ENCODE results near the gene TPK1. TPM values are rescaled to one million over a fixed set of nuclear protein-coding genes. Genes with fewer than 3 reads are reported as not detected.

TPK1 gene
- total and polyA plus RNA-seq, 5 donors: 5.5 to 8.8 (median 7.5) TPM

DNA sequence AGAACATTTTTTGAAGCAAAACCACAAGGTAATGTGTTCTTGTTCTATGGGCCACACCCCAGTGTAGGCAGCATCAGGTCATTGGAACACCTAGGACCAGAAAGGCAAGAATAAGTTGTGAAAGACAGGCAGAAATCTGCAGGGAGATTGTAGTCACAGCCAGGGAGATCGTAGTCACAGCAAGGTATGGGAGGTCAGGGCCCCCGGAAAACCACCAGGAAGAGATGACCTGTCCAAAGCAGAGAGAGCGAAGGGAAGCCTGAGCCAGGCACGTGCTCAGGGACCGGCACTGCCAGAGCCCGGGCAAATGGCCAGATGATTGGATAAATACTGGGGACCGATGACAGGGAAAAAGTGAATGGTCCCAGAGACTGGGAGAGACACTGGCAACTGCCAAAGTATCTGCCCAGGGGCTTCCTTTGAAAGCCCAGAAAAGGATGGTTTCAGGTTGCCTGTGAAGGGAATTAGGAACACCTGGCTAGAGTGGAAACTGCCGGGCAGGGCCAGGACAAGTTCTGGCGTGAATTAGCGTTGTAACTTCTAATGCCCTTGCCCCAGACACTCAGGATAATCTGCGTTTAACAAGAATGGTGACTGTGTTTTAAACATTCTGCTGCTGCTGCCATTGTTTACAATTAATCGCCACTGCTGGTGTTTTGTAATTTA, 428.5 kb downstream of the TPK1 start:
- 63% methylated on average over 12 of the region's 12 CpGs for WGBS
- Histone ChIP-seq H3K27ac (ENCODE audit: low read length) (no peak overlapping the region), H3K9me3 (ENCODE audit: control insufficient read depth, low read length) (no peaks in the 10 kb centered on the region), H3K4me3 (ENCODE audit: low read length) (no peak overlapping the region), H3K4me1 (ENCODE audit: control insufficient read depth, insufficient read depth, low read length) (no peaks in the 10 kb centered on the region), H3K27me3 (ENCODE audit: control insufficient read depth, insufficient read depth) (no peaks in the 10 kb centered on the region)
- DNase-seq: no peak
- no peak for ATAC-seq
- intact Hi-C loops (cut with DNase I): no loop called here

- ATAC-seq (no peak), DNase-seq (no peak)
- intact Hi-C loops (cut with DNase I): no loop called here
- H3K4me3 ChIP-seq (ENCODE audit: low read length): no peak overlapping the region
- H3K4me1 ChIP-seq (ENCODE audit: control insufficient read depth, insufficient read depth, low read length): no peaks in the 10 kb centered on the region
- H3K27me3 ChIP-seq (ENCODE audit: control insufficient read depth, insufficient read depth): no peaks in the 10 kb centered on the region
- no peaks in the 10 kb centered on the region for H3K9me3 ChIP-seq (ENCODE audit: control insufficient read depth, low read length)
- no peak overlapping the region for H3K27ac ChIP-seq (ENCODE audit: low read length)
- WGBS: 82% methylated on average over 4 of the region's 4 CpGs
These were observed 430.9 kb downstream of the TPK1 start for GRCh38 chr7:144404946-144405345.

GRCh38 chr7:144403649-144404061, 432.2 kb downstream of the TPK1 start, which contains the start of gene NOBOX:
Gene NOBOX (minus strand): TSS chr7:144403693.
- no peak for ATAC-seq
- H3K27me3 ChIP-seq (ENCODE audit: control insufficient read depth, insufficient read depth): no peaks in the 10 kb centered on the region
- H3K4me1 ChIP-seq (ENCODE audit: control insufficient read depth, insufficient read depth, low read length): no peaks in the 10 kb centered on the region
- peak in 1 of 3 donors; percentile 44 for DNase-seq
- H3K4me3 ChIP-seq (ENCODE audit: low read length): no peak within 1 kb of the TSS
- no peaks in the 10 kb centered on the region for H3K9me3 ChIP-seq (ENCODE audit: control insufficient read depth, low read length)
- H3K27ac ChIP-seq (ENCODE audit: low read length): no peak within 1 kb of the TSS
- 96% methylated on average over 39 of the region's 39 CpGs for WGBS
- intact Hi-C loops (cut with DNase I): no loop called here

DNA sequence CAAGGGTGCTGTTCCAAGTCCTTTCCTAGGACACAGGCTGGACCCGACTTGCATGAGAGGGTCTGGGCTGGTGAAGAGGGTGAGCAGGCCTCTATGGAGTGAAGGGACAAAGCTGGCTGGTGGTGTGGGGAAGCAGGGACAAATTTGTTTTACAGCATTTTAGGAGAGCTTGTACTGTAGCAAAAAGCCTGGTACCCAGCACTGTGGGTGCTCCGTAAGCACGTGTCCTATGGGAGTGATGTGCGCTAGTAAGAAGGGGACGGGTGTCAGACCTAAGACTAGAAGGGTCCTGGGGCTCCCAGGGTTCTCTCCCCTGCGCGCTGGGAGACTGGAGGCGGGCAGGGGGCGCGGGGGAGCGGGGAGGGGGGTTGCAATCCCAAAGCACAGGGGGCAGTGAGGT, 432.8 kb downstream of the TPK1 start:
- Histone ChIP-seq H3K27me3 (ENCODE audit: control insufficient read depth, insufficient read depth) (no peaks in the 10 kb centered on the region), H3K27ac (ENCODE audit: low read length) (no peak overlapping the region), H3K9me3 (ENCODE audit: control insufficient read depth, low read length) (no peaks in the 10 kb centered on the region), H3K4me3 (ENCODE audit: low read length) (no peak overlapping the region), H3K4me1 (ENCODE audit: control insufficient read depth, insufficient read depth, low read length) (no peaks in the 10 kb centered on the region)
- no peak for DNase-seq
- 96% methylated on average over 11 of the region's 11 CpGs for WGBS
- ATAC-seq: no peak
- intact Hi-C loops (cut with DNase I): no loop called here
